NCI-H146 (cell line): ENCODE data around the gene CD101.
"Not testable (repeated sequence)": the region's sequence is repeated elsewhere in the genome, so short reads cannot be mapped to it uniquely, and the experiment has no call there.

Experiments
- DNase-seq: peaks from one replicate; lab custom pipeline; 2025; lab: John Stamatoyannopoulos, UW

Gene CD101

GRCh38 chr1:117001254-117001927, at the start of gene CD101:
Gene CD101 (plus strand): TSS chr1:117001760. CDS start chr1:117001818, 58 bp downstream.
- no peak for DNase-seq

DNA sequence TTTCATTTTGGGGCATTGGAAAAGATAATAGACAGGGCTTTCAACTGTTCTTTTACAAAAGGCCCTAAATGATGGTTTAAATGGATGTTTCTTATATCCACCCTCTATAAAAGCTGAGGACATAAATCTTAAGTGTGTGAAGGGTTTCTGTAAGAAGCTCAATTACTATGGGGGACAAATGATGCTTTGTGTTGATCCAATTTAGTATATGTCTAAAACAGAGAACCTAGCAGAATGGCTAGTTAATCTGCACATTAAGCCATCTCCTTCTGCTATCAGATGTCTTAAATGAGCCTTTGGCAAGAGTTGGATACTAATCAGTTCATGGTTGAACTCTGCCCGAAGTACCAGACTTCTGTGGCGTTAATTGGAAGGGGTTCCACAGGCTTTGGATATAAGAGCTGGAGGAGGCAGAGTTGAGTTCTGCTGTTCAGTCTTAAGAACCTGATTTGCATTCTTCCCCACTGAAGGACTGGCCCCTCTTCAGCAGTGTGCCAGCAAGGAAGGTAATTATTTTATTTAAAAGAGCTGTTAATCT, 48.8 kb upstream of the CD101 start:
- no peak for DNase-seq

- DNase-seq: no peak
Observed at GRCh38 chr1:116954440-116954839, 47.1 kb upstream of the CD101 start.

DNA sequence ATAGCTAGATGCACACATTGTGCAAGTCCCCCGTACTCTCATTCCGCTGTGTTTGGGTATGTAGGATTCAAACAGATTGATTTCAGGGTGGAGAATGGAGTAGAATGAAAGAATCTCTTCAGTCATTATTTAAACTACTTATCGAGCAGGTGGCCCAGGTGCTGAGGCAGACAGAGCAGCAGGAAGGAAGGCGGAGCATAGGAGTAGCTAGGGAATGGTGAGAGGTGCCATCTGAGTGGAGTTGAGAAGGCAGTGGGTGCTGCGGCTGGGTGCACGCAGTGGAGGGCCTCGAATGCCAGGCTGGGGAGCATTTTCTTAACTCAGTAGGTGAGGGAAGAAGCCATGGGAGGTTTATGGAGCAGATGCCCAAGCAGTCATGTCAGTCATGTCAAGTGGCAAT, 45.2 kb upstream of the CD101 start:
- peak; percentile 88 for DNase-seq

DNA sequence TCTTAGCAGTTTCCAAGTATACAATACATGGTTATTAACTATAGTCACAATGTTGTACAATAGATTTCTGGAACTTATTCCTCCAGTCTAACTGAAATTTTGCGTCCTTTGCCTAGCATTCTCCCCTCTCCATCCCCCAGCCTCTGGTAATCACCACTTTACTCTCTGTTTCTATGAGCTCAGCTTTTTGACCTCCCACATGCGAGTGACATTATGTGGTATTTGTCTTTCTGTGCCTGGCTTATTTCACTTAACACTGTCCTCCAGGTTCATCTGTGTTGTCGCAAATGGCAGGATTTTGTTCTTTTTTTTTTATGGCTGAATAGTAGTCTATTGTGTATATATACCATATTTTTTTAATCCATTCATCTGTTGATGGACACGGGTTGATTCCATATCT, 43.9 kb upstream of the CD101 start:
- DNase-seq: no peak

DNA sequence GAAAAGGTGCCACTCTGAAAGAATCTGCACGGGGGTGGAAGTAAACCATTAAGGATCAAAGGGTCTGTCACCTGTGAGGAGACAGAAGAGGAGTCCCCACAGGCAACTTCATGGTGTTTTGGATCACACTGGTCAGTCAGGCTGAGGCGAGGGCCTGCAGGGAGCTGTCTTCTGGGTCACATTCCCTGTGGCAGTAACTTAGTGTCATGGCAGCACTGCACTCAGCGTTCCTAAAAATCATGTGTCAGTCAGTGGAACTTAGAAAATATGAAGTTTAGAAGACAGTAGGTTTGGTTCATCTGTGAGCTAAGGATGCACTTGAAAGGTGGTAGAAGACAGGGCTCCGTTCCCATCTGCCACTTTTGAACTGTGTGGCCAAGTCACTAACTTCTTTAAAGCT, 43.5 kb upstream of the CD101 start:
- no peak for DNase-seq

DNA sequence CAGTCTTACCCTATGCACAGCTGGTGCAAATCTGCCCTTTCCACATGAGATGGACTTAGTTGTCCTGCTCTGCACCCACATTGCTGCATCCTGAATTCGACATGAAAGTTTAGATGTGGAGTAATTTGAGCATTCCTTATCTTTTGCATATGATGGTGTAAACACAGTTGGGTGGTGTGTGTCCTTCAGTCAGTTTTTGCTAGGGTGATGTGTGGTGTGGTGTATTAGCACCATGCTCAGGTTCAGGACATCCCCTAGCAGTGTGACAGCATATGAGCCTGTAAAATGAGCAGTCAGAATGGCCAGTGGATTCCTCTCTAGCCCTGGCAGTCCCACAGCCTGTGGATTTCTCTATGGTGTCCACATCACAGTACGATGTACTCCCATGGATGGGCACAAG, 42.6 kb upstream of the CD101 start:
- DNase-seq: no peak

- no peak for DNase-seq
Observed at GRCh38 chr1:116961606-116962005, 40.0 kb upstream of the CD101 start.

GRCh38 chr1:116962987-116963639, 38.4 kb upstream of the CD101 start:
- no peak for DNase-seq

GRCh38 chr1:116966791-116967190, 34.8 kb upstream of the CD101 start:
- no peak for DNase-seq

DNA sequence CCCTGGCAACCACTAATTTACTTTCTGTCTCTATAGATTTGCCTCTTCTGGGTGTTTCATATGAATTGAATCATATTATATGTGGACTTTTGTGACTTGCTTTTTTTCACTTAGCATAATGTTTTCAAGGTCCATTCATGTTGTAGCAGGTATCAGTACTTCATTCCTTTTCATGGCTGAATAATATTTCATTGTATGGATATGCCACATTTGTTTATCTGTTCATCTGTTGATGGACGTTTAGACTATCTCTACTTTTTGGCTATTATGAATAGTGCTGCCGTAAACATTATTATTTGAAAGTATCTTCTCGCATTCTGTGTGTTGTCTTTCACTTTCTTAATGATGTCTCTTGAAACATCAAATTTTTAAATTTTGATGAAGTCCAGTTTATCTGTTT, 32.8 kb upstream of the CD101 start:
- no peak for DNase-seq

- DNase-seq: no peak
Observed at GRCh38 chr1:116971258-116971860, 30.2 kb upstream of the CD101 start.

DNA sequence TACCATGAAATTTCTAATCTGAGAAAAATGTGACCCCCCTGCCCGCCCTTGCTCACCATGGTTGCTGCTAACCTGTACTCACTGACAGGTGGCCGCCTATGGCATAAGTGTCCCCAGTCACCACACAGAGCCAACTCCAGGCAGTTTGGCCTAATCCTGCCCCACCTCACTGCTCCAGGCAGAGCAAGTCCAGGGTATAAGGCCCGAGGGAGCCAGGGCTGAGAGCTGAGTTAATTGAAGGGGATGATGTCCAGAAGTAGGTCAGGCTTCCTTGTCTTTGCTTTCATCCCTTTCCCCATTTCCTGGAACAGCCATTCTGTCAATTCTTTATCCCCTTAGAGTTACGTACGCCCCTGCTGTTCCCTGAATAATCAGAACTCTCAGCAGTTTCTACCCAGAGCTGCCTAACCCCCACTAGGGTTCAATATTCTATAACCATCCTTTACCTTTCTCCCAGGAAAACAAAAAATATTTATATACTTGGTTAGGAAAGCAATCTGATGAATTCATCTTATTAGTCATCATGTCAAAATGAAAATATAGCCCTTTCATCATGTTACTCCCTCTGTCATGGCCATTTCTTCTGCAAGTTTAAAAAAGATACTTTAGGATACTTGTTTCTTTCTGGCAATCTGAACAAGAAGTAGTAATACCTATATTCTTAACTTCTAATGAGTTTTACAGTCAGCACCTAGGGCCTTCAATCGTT, 29.4 kb upstream of the CD101 start:
- no peak for DNase-seq

DNA sequence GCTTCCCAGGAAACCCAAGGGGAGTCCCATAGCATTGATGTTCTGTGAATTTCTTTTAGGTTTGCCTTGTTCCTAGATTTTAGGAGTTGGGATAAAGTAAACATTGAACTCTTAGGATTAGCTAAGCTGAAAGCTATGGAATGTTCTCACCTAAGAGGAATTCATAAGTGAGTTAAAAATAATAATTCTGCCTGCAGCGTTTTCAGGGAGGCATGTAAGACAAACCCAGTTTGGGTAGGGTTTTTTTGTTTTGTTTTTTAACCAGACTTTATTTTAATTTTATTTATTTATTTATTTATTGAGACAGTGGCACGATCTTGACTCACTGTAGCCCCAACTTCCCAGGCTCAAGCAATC, 28.9 kb upstream of the CD101 start:
- no peak for DNase-seq

DNA sequence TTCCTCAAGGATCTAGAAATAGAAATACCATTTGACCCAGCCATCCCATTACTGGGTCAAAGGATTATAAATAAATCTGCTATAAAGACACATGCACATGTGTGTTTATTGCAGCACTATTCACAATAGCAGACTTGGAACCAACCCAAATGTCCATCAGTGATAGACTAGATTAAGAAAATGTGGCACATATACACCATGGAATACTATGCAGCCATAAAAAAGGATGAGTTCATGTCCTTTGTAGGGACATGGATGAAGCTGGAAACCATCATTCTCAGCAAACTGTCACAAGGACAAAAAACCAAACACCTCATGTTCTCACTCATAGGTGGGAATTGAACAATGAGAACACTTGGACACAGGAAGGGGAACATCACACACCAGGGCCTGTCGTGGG, 21.3 kb upstream of the CD101 start:
- DNase-seq: not testable (repeated sequence)

GRCh38 chr1:116981521-116982037, 20.0 kb upstream of the CD101 start:
- DNase-seq: peak; percentile 78

DNA sequence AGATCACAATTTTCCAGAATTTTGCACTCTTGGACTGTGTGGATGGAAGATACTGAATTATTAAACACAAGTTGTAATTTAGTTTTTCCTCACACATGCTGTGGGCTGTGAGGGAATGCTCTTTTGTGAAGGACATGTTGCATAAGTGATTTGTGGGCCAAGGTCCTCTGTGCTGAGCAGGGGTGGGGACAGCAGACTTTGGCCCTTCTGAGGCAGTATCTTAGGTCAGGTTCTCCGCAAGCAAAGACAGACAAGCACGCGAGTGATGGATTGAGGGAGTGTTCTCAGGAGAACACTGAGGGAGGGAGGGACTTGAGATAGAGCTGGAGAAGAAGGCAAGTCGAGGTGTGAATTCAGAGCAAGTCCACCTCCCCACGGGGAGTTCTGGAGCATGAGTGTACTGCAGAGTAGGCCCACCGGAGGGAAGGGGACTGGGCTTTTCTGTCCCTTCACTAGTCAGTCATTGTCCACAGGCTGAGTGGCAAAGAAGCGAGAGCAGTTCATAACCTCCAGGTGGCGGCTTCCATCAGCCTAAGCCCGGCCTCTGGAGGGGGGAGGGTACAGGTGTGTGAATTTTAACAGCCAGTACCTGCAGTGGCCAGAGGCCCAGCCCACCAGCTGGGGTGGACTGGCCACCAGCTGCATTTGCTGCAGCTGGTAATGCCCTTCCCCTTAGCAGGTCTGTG, 19.1 kb upstream of the CD101 start:
- DNase-seq: peak; percentile 92

GRCh38 chr1:116983112-116983511, 18.4 kb upstream of the CD101 start:
- DNase-seq: peak; percentile 49

GRCh38 chr1:116983678-116984077, 17.9 kb upstream of the CD101 start:
- no peak for DNase-seq

GRCh38 chr1:116984406-116985160, 17.0 kb upstream of the CD101 start:
- DNase-seq: no peak
